Activated B cell treated with CpG ODN at 0.5 μM for 24 hours (primary cell): Measurements from ENCODE around the gene PML. TPM values are rescaled to one million over a fixed set of nuclear protein-coding genes. Genes with fewer than 3 reads are reported as not detected.

Experiments
- ATAC-seq: fragments of 200-7000 bp; cut with Tn5 transposase; one replicate; pipeline ENCODE4 v1.10.0; 2021; ENCODE audit warnings: low read depth, mild to moderate bottlenecking, moderate library complexity
- CTCF ChIA-PET: fragments of 350-600 bp; sonication (Branson Sonifier 250); formaldehyde crosslinking; loops from one replicate; lab custom pipeline; 2021; ENCODE audit warnings: antibody characterized with exemption; lab: Charles Lee
- POLR2A ChIA-PET: fragments of 350-600 bp; sonication (Branson Sonifier 250); formaldehyde crosslinking; loops from one replicate; lab custom pipeline; 2021; ENCODE audit warnings: antibody characterized with exemption; lab: Charles Lee
- DNase-seq: peaks from one replicate; pipeline ENCODE4 v3.0.0; 2022
- H3K27ac Mint-ChIP-seq: one replicate; pipeline ENCODE4 v1.8.0; 2020; ENCODE audit warnings: mixed read lengths
- H3K27me3 Mint-ChIP-seq: one replicate; pipeline ENCODE4 v1.8.0; 2021; ENCODE audit warnings: mixed read lengths
- H3K36me3 Mint-ChIP-seq: one replicate; pipeline ENCODE4 v1.8.0; 2021; ENCODE audit warnings: low read depth, mixed read lengths
- H3K4me1 Mint-ChIP-seq: one replicate; pipeline ENCODE4 v1.8.0; 2021; ENCODE audit warnings: mixed read lengths
- H3K4me3 Mint-ChIP-seq: one replicate; pipeline ENCODE4 v1.8.0; 2020; ENCODE audit warnings: mild to moderate bottlenecking, mixed read lengths
- H3K9me3 Mint-ChIP-seq: one replicate; pipeline ENCODE4 v1.8.0; 2020; ENCODE audit warnings: mixed read lengths
- CTCF ChIP-seq: fragments of 200-600 bp; IDR thresholded peaks from one replicate; pipeline ENCODE4 v1.8.0; 2022; ENCODE audit warnings: antibody characterized with exemption, mild to moderate bottlenecking
- intact Hi-C: fragments of 100-400 bp; cut with micrococcal nuclease; formaldehyde crosslinking; loops from one replicate; pipeline ENCODE4 v1.15.1; 2024
- total RNA-seq: library from RNA; stranded (reverse); gene quantifications from 2 replicates; pipeline ENCODE4 v1.2.3, GENCODE V29; 2022

Gene PML
- total RNA-seq, 1 donor from 2014 or later: 62.4 TPM

- Mint-ChIP-seq H3K9me3 (no peaks in the 10 kb centered on the region), H3K36me3 (peaks cover 10% of the 10 kb centered on the region), H3K27ac (no peak overlapping the region), H3K27me3 (no peaks in the 10 kb centered on the region), H3K4me1 (peaks cover 65% of the 10 kb centered on the region), H3K4me3 (no peak overlapping the region)
- DNase-seq (no peak), ATAC-seq (no peak)
- POLR2A ChIA-PET: no interaction called here
- no peak for TF ChIP-seq CTCF
- intact Hi-C loops: loop anchor here (5.0 kb wide), 2 partner anchors 472 to 792 kb away; partner anchors contain the start of genes CSK and UBL7
- CTCF ChIA-PET: interaction anchor here (1.1 kb wide), 1 partner anchor 17 kb away, joined by 4 read pairs; no protein-coding TSS in a partner anchor
Observed at GRCh38 chr15:73990250-73991005, 4.1 kb upstream of the PML start.

- H3K27me3 Mint-ChIP-seq: no peaks in the 10 kb centered on the region
- ChIA-PET POLR2A (interaction anchor here (0.6 kb wide), 1 partner anchor 1460 kb away, joined by 3 read pairs; the partner anchor contains the start of gene SIN3A), CTCF (interaction anchor here (1.1 to 1.4 kb wide), 2 partner anchors 18 kb away, joined by 4 to 5 read pairs; no protein-coding TSS in a partner anchor)
- TF ChIP-seq CTCF: no peak
- H3K27ac Mint-ChIP-seq: peak overlapping the region; percentile 35
- H3K4me3 Mint-ChIP-seq: peak overlapping the region; percentile 86
- DNase-seq (no peak), ATAC-seq (no peak)
- H3K36me3 Mint-ChIP-seq: peaks cover 10% of the 10 kb centered on the region
- intact Hi-C loops: loop anchor here (5.0 kb wide), 2 partner anchors 471 to 791 kb away; partner anchors contain the start of genes CSK and UBL7
- peaks cover 66% of the 10 kb centered on the region for H3K4me1 Mint-ChIP-seq
- H3K9me3 Mint-ChIP-seq: no peaks in the 10 kb centered on the region
Observed at GRCh38 chr15:73991260-73991659, 3.3 kb upstream of the PML start.

DNA sequence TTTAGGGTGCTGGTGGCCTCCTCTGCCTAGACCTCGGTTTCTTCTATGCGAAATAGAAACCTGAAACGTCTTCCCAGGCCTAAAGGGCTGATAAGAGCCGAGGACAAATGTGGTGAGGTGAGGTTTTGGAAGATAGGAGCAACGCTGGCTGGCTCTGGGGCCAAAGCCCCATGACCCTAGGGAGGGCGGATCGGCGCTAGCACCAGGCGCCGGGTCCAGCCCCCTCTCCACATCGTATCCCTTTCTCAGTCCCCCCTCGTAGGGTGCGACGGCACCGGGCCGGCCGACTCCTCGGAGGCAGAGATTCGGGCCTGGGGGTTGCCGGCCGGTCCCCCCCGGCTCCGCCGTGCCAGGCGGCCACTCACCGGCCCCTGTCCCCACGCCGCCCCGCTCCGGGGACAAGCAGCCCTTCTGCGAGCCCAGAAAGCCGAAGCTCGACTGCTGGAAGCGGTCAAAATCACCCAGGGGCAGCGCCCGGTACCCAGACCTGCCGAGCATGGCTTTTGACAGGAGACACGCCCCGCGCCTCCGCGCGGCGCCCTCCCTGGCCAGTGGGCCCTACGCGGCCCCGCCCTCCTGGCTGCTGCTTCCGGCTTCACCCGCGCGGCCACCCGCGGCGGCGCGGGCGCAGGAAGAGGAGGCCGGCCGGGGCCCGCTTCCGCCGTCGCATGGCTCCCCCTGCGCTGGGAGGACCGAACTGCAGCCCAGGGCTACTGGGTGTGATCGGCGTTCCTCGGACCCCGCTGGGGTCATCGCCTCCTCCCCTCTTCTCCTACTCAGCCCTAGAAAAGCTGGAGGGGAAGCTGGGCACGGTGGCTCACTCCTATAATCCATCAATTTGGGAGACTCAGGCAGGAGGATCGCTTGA, 2.6 kb upstream of the PML start, which contains the start of gene STOML1:
TSS of gene STOML1 (minus strand) at position 570 of the 868 bp plus-strand sequence. CDS start at position 498, 72 bp downstream.
- Mint-ChIP-seq H3K9me3 (no peaks in the 10 kb centered on the region), H3K36me3 (peaks cover 10% of the 10 kb centered on the region), H3K4me3 (peak within 1 kb of the TSS; percentile 86), H3K4me1 (peaks cover 66% of the 10 kb centered on the region), H3K27ac (peak within 1 kb of the TSS; percentile 69), H3K27me3 (no peaks in the 10 kb centered on the region)
- POLR2A ChIA-PET: interaction anchor here (0.6 kb wide), 1 partner anchor 1460 kb away, joined by 3 read pairs; the partner anchor contains the start of gene SIN3A
- ATAC-seq: peak; percentile 77
- CTCF ChIA-PET: interaction anchor here (1.4 kb wide), 1 partner anchor 19 kb away, joined by 5 read pairs; no protein-coding TSS in a partner anchor
- DNase-seq: peak; percentile 98
- intact Hi-C loops: loop anchor here (1.0 to 5.0 kb wide), 3 partner anchors 16 to 790 kb away; partner anchors contain the start of genes CSK and UBL7
- no peak for TF ChIP-seq CTCF

DNA sequence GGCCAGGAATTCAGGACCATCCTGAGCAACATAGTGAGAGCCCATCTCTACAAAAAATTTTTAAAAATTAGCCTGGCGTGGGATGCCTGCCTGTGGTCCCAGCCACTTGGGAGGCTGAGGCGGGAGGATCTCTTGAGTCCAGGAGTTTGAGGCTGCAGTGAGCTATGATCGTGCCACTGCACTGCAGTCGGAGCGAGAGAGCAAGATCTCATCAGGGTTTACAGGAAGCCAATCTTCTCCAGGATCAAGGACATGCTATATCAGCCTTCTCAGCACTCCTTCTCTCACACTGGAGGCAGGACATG, 2.0 kb upstream of the PML start:
- peaks cover 66% of the 10 kb centered on the region for H3K4me1 Mint-ChIP-seq
- DNase-seq (no peak), ATAC-seq (no peak)
- CTCF ChIA-PET: interaction anchor here (1.4 kb wide), 1 partner anchor 20 kb away, joined by 5 read pairs; no protein-coding TSS in a partner anchor
- no peak for TF ChIP-seq CTCF
- POLR2A ChIA-PET: no interaction called here
- H3K27me3 Mint-ChIP-seq: no peaks in the 10 kb centered on the region
- H3K9me3 Mint-ChIP-seq: no peaks in the 10 kb centered on the region
- peak overlapping the region; percentile 50 for H3K27ac Mint-ChIP-seq
- peaks cover 13% of the 10 kb centered on the region for H3K36me3 Mint-ChIP-seq
- intact Hi-C loops: loop anchor here (1.0 to 5.0 kb wide), 3 partner anchors 16 to 790 kb away; partner anchors contain the start of genes CSK and UBL7
- peak overlapping the region; percentile 68 for H3K4me3 Mint-ChIP-seq
